ENCODE data around the gene ZNF891. TPM values are rescaled to one million over a fixed set of nuclear protein-coding genes. Genes with fewer than 3 reads are reported as not detected.

ZNF891 gene
- polyA plus RNA-seq, 4 donors: 3.6 to 7.6 (median 4.2) TPM

GRCh38 chr12:133073836-133074235, 56.2 kb downstream of the ZNF891 start:
- DNase-seq (ENCODE audit: low read depth in 4 of 4, low spot score in 3 of 4): no peak

- DNase-seq (ENCODE audit: low read depth in 4 of 4, low spot score in 3 of 4): no peak
These were observed 66.5 kb downstream of the ZNF891 start for GRCh38 chr12:133063556-133063955.

- no peak for DNase-seq (ENCODE audit: low read depth in 4 of 4, low spot score in 3 of 4)
These were observed 68.1 kb downstream of the ZNF891 start for GRCh38 chr12:133061954-133062353.

GRCh38 chr12:133058203-133059113, 71.6 kb downstream of the ZNF891 start:
- DNase-seq (ENCODE audit: low read depth in 4 of 4, low spot score in 3 of 4): no peak

GRCh38 chr12:133057446-133057845, 72.6 kb downstream of the ZNF891 start:
- no peak for DNase-seq (ENCODE audit: low read depth in 4 of 4, low spot score in 3 of 4)

Other genes starting within 250 kb of the ZNF891 start
- gene CHFR, start 242.7 kb downstream of the ZNF891 start, polyA plus RNA-seq (ENCODE audit: insufficient read length in 4 of 4): 10 to 100 TPM; 16.6 to 26.6 (median 22.1) TPM
- 10 to 100 TPM; 18.9 to 30.6 (median 25.1) TPM for gene ZNF605, start 174.0 kb downstream of the ZNF891 start, polyA plus RNA-seq (ENCODE audit: insufficient read length in 4 of 4)
- gene ZNF26, start 143.9 kb downstream of the ZNF891 start, polyA plus RNA-seq (ENCODE audit: insufficient read length in 4 of 4): 10 to 100 TPM; 10.8 to 15.8 (median 12.2) TPM
- gene ZNF84, start 92.8 kb downstream of the ZNF891 start, polyA plus RNA-seq (ENCODE audit: insufficient read length in 4 of 4): 10 to 100 TPM; 73.7 to 84.7 (median 75.7) TPM
- 10 to 100 TPM; 34.9 to 45.6 (median 43.1) TPM for gene ZNF140, start 49.4 kb downstream of the ZNF891 start, polyA plus RNA-seq (ENCODE audit: insufficient read length in 4 of 4)
- gene ZNF10, start 353 bp upstream of the ZNF891 start, polyA plus RNA-seq (ENCODE audit: insufficient read length in 4 of 4): 10 to 100 TPM; 14.3 to 26.9 (median 23.7) TPM
- gene ZNF268, start 51.2 kb upstream of the ZNF891 start, polyA plus RNA-seq (ENCODE audit: insufficient read length in 4 of 4): 10 to 100 TPM; 23.2 to 43.9 (median 32.2) TPM
- gene ANHX, start 105.6 kb upstream of the ZNF891 start, polyA plus RNA-seq (ENCODE audit: insufficient read length in 4 of 4): under 1 TPM in 1 of 4 donors, not detected in 3; 0.11 TPM

All from left renal pelvis (tissue), 4 donors.